HepG2 (cell line): Measurements from ENCODE around the gene DALRD3. TPM values are rescaled to one million over a fixed set of nuclear protein-coding genes. Genes with fewer than 3 reads are reported as not detected.

Experiments used
- CENPT ChIP-seq: sonication (generic); formaldehyde crosslinking; IDR thresholded peaks from 2 replicates; pipeline ENCODE4 v1.8.0; 2022; ENCODE audit warnings: low read depth, mild to moderate bottlenecking, moderate library complexity, missing genetic modification reagents
- FOXM1 ChIP-seq: sonication (generic); formaldehyde crosslinking; IDR thresholded peaks from 2 replicates; pipeline ENCODE4 v1.5.0; 2020; ENCODE audit warnings: missing genetic modification reagents
- HNRNPUL1 ChIP-seq: fragments of 200-400 bp; formaldehyde crosslinking; IDR thresholded peaks from 2 replicates; pipeline ENCODE4 v1.6.1; 2017; ENCODE audit warnings: low read depth, mild to moderate bottlenecking, low read length, moderate library complexity
- JUN ChIP-seq: sonication (generic); formaldehyde crosslinking; IDR thresholded peaks from 2 replicates; pipeline ENCODE4 v1.4.0; 2020; ENCODE audit warnings: mild to moderate bottlenecking, missing genetic modification reagents
- MAZ ChIP-seq, 2 experiments: sonication (generic) in 1 of 2; formaldehyde crosslinking in 1 of 2; IDR thresholded peaks; 2 replicates each; pipeline versions ENCODE4 v1.5.0 to v1.6.1; 2012 to 2020; ENCODE audit warnings: low read depth in 2 of 2, mild to moderate bottlenecking in 2 of 2, borderline replicate concordance in 1 of 2, improper control_type of control experiment in 1 of 2, low read length in 1 of 2, missing genetic modification reagents in 1 of 2, moderate library complexity in 1 of 2
- MTERF4 ChIP-seq: sonication (generic); formaldehyde crosslinking; IDR thresholded peaks from 2 replicates; pipeline ENCODE4 v1.8.0; 2023; ENCODE audit warnings: mild to moderate bottlenecking, missing genetic modification reagents
- POGK ChIP-seq: sonication (generic); formaldehyde crosslinking; conservative IDR thresholded peaks from 2 replicates; pipeline ENCODE4 v1.8.0; 2022; ENCODE audit warnings: mild to moderate bottlenecking, moderate library complexity, missing genetic modification reagents
- RFX1 ChIP-seq: fragments of 450-650 bp; IDR thresholded peaks from 2 replicates; pipeline ENCODE4 v1.6.1; 2017
- SMAD3 ChIP-seq: sonication (generic); formaldehyde crosslinking; IDR thresholded peaks from 2 replicates; pipeline ENCODE4 v1.4.0; 2020; ENCODE audit warnings: missing genetic modification reagents
- TIGD3 ChIP-seq: sonication (generic); formaldehyde crosslinking; IDR thresholded peaks from 2 replicates; pipeline ENCODE4 v1.5.1; 2020; ENCODE audit warnings: mild to moderate bottlenecking, missing genetic modification reagents, borderline replicate concordance
- ZBTB37 ChIP-seq: sonication (generic); formaldehyde crosslinking; IDR thresholded peaks from 2 replicates; pipeline ENCODE4 v1.4.0; 2020; ENCODE audit warnings: mild to moderate bottlenecking, missing genetic modification reagents
- ZNF260 ChIP-seq: sonication (generic); formaldehyde crosslinking; IDR thresholded peaks from 2 replicates; pipeline ENCODE4 v1.4.0; 2020; ENCODE audit warnings: missing genetic modification reagents, low read depth, mild to moderate bottlenecking, borderline replicate concordance
- ZNF333 ChIP-seq: sonication (generic); formaldehyde crosslinking; IDR thresholded peaks from 2 replicates; pipeline ENCODE4 v1.4.0; 2020; ENCODE audit warnings: mild to moderate bottlenecking, missing genetic modification reagents, borderline replicate concordance
- ZNF383 ChIP-seq: sonication (generic); formaldehyde crosslinking; IDR thresholded peaks from 2 replicates; pipeline ENCODE4 v1.4.0; 2020; ENCODE audit warnings: missing genetic modification reagents, mild to moderate bottlenecking, borderline replicate concordance
- ZNF468 ChIP-seq: sonication (generic); formaldehyde crosslinking; IDR thresholded peaks from 2 replicates; pipeline ENCODE4 v1.8.0; 2022; ENCODE audit warnings: mild to moderate bottlenecking, moderate library complexity, missing genetic modification reagents
- ZNF570 ChIP-seq: sonication (generic); formaldehyde crosslinking; IDR thresholded peaks from 2 replicates; pipeline ENCODE4 v1.4.0; 2020; ENCODE audit warnings: mild to moderate bottlenecking, missing genetic modification reagents, borderline replicate concordance
- ZNF644 ChIP-seq: IDR thresholded peaks from 2 replicates; pipeline ENCODE4 v1.6.1; 2016; ENCODE audit warnings: low read depth
- ZNF687 ChIP-seq: sonication (generic); formaldehyde crosslinking; IDR thresholded peaks from 2 replicates; pipeline ENCODE4 v1.5.1; 2020; ENCODE audit warnings: mild to moderate bottlenecking, missing genetic modification reagents, moderate library complexity
- polyA plus RNA-seq, 8 experiments: library from polyadenylated mRNA; depleted of rRNA in 3 of 8; stranded (reverse) in 7 of 8; unstranded in 1 of 8; fragments of >200 nt; fragmentation: Illumina TruSeq in 4 of 8; extraction: Trizol in 4 of 8; gene quantifications; 2 replicates each; pipeline versions ENCODE4 v1.2.1 to v1.2.3, GENCODE V29; 2011 to 2016; ENCODE audit warnings: low read depth in 4 of 8, missing spikeins in 1 of 8, mixed read lengths in 1 of 8; ENCODE audit not compliant: insufficient read depth in 1 of 8
- total RNA-seq, 5 experiments: library from RNA; depleted of rRNA; stranded (reverse); fragments of >200 nt; fragmentation: Illumina TruSeq; extraction: Trizol; gene quantifications; 2 replicates each; pipeline ENCODE4 v1.2.3, GENCODE V29; 2016; ENCODE audit warnings: low read depth in 1 of 5

The DALRD3 gene
- total and polyA plus RNA-seq, 2 of the 13 experiments (the other 11 are each of a cell fraction or from before 2014, with no cell fraction given) = 19.9 to 36.5 TPM

- TF ChIP-seq ZNF687 (CRISPR knock-in tag) = peak; percentile 98
- TF ChIP-seq ZNF333 = no peak; the same call in 1 of the 2 replicates
- TF ChIP-seq ZBTB37 (CRISPR knock-in tag) = peak; percentile 42; the same call in 1 of the 2 replicates
- no peak for TF ChIP-seq RFX1
- TF ChIP-seq MTERF4 (CRISPR knock-in tag) = 0 out of 2 replicates have a peak, but pooled peaks have one; percentile 38
- TF ChIP-seq HNRNPUL1 = no peak
- no peak for TF ChIP-seq TIGD3 (CRISPR knock-in tag)
- no peak for TF ChIP-seq CENPT
- TF ChIP-seq ZNF260 (CRISPR knock-in tag) = no peak
- TF ChIP-seq ZNF570 (CRISPR knock-in tag) = no peak
- TF ChIP-seq ZNF383 (CRISPR knock-in tag) = 0 out of 2 replicates have a peak, but pooled peaks have one; percentile 33
- no peak for TF ChIP-seq ZNF468 (CRISPR knock-in tag)
- TF ChIP-seq FOXM1 (CRISPR knock-in tag) = no peak
- peak; percentile 71; the same call in 1 of the 2 replicates for TF ChIP-seq SMAD3 (CRISPR knock-in tag)
- TF ChIP-seq MAZ (IDR thresholded peaks at IDR 0.05; ENCODE audit: borderline replicate concordance, low read depth, low read length) = peak; percentile 66; the same call in 1 of the 2 replicates
- TF ChIP-seq MAZ (CRISPR knock-in tag; IDR thresholded peaks at IDR 0.05; ENCODE audit: low read depth) = peak; percentile 66
- no peak for TF ChIP-seq JUN (CRISPR knock-in tag)
- TF ChIP-seq POGK (CRISPR knock-in tag) = no peak; the same call in none of the 2 replicates
- no peak for TF ChIP-seq ZNF644 (CRISPR knock-in tag)
These were observed 11.2 kb downstream of the DALRD3 start, which contains the start of gene WDR6 (continued) for GRCh38 chr3:49007068-49007770.
